RKO (cell line): ENCODE results near the gene RAB11FIP3.

Experiments used
- DNase-seq: peaks from one replicate; pipeline ENCODE4 v3.0.0-alpha.2; 2016; ENCODE audit warnings: low spot score

The RAB11FIP3 gene

DNA sequence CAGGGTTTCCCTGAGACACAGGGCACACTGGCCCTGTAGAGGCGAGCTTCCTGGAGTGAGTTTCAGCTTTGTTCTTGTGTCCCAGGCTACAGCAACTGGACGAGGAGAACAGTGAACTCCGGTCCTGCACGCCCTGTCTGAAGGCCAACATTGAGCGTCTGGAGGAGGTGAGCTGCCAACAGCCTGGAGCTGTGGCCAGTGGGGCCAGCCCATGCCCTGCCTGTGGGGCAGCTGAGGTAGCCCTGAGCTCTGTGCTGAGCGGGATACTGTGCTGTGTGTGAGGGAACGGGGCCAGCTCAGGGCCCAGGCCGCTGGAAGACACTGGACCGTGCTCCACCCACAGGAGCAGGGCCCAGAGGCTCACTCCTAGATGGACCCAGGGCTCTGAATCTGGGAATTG lies 93.4 kb downstream of the RAB11FIP3 start:
- DNase-seq, result no peak

DNA sequence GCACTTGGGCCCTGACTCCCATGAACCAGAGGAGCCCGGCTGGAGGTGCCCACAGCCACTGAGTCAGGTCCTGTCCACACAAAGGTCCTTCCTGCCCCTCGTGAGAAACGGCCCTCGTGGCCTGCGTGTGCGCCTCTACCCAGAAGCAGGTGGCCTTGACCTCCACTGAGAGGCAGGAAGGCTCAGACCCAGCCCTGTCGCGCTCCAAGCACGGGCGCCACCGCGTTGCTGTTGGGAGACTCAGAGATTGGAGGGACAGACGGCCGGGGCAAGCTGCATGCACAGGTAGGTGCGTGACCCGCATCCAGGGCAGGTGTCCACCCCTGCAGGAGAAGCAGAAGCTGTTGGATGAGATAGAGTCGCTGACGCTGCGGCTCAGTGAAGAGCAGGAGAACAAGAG lies 94.0 kb downstream of the RAB11FIP3 start:
- DNase-seq, result no peak

DNA sequence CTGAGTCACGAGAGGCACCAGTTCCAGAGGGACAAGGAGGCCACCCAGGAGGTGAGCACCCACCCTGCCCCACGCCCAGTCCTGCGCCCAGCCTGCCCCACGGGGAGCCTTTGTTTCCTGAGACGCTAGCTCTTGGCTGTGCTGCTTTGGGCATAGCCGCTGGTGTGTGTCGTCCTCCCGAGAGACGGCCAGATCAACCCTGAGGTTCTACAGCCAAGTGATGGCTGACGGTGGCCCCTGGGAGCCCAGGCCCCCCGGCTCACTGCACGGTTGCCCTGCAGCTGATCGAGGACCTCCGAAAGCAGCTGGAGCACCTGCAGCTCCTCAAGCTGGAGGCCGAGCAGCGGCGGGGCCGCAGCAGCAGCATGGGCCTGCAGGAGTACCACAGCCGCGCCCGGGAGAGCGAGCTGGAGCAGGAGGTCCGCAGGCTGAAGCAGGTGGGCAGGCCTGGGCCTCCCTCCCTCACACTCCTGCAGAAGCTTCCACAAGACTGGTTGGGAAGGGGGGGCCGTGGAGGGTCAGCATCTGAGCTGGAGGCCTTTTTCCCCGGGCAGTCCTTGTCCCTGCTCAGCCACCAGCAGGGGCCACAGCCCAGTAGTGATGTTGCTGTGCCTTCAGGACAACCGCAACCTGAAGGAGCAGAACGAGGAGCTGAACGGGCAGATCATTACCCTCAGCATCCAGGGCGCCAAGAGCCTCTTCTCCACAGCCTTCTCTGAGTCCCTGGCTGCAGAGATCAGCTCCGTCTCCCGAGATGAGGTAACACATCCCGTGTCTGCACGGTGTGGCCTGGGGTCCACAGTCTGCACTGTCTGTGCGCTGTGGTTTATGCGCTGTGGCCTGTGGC lies 94.6 kb downstream of the RAB11FIP3 start:
- DNase-seq, result no peak

DNA sequence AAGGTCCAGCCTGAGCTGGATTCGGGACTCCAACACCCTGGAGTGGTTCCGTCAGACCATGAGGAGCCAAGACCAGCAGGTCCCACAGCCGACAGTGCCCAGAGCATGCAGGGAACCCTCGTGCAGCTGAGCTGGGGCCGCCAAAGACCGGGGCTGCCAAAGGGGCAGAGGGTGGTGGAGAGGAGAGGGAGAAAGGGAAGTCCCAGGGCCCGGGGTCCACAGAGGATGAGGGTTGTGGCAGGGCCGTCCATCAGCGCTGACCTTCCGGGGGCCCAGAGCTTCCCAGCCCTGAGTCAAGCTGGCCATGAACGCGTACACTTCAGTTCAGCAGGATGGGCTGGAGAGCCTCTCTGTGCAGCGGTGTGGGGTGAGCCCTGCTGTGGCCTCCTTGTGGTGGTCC lies 95.4 kb downstream of the RAB11FIP3 start:
- no peak for DNase-seq

DNA sequence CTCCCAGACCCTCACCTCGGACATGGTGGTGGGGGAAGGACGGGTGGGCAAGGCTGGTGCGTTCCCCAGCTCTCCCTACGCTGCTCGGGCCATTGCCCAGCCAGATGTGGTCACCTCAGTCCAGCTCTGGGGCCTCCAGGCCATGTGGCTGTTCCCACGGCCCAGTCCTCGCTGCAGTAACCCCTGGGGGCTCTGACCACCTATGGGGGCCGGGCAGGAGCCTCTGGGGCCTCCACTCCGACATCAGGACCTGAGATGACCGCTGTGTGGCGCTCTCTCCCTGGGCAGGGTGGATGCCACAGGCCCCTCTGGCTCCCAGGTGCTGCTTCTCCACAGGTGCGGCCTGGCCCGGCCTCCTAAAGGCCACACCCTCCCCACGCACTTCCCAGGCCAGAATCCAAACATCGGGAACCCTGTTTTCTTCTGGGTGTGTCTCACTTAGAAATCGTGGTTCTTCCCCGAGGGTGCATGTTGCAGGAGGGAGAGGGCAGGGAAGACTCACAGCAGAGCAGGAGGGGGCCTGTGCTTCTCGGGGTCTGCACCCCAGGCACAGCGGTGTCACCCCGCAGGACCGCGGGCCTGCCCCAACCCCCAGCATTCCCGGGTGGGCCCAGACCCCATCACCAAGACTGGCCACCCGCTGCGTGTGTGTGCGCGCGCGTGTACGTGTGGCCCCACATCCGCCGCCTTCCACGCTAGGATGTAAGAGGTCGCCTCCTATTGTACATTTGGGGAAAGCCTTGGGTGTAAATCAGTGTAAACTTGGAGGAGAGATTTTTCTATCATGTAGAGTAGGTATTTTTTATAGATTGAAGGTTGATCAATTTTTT lies 96.1 kb downstream of the RAB11FIP3 start:
- DNase-seq, result no peak

DNA sequence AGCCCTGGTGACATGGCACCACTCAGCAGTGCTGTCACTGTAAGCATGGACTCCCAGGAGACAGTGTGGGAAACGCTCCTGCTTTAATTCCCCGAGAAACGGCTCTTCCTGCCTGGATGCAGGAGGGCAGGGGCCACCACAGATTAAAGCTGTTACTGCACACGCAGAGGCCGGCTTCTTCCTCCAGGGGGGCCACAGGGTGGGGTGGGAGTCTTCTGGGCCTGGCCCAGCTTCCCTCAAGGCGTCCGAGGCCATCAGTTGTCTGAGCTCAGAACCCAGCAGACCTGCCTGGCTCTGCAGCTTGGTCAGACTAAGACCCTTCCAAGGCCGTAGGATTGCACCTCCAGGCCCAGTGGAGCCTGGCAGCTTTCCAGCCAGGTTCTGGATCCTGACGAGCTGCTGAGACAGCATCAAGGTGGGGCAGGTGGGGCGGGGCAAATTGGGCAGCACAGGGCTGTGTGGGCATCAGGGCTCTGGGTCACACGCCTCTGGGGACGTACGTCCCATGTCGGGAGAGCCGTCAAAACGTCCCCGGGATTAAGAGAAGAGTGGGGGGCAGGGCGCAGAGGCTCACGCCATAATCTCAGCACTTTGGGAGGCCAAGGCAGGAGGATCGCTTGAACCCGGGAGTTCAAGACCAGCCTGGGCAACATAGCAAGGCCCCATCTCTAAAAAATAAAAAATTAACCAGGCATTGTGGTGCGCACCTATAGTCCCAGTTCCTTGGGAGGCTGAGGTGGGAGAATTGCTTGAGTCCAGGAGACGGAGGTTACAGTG lies 97.1 kb downstream of the RAB11FIP3 start:
- no peak for DNase-seq

DNA sequence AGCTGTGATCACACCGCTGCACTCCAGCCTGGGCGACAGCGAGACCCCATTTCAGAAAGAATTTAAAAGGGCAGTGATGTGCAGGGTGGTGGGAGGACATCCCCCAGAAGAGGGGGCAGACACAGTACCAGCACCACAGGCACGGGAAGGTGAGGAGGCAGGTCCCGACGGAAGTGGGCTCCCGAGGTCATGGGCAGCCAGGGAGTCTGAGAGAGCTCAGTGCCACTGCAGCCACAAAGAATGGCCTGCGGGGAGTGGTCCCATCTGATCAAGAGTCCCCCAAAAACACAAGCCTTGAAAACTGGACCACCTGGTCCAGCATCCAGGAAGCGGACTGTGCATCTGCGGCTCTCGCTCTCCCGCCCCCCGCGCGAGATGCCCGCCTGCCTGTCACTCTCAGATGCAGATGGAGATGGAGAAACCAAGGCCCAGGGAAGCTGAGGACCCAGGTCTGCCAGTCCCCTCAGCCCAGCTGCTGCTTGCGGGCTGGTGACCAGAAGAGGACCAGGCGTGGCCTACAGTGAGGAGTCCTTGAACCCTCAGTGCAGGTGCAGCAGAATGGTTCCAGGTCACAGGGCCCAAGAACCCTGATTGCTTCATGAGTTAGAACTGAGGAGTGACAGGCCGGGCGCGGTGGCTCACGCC lies 97.8 kb downstream of the RAB11FIP3 start:
- no peak for DNase-seq

DNA sequence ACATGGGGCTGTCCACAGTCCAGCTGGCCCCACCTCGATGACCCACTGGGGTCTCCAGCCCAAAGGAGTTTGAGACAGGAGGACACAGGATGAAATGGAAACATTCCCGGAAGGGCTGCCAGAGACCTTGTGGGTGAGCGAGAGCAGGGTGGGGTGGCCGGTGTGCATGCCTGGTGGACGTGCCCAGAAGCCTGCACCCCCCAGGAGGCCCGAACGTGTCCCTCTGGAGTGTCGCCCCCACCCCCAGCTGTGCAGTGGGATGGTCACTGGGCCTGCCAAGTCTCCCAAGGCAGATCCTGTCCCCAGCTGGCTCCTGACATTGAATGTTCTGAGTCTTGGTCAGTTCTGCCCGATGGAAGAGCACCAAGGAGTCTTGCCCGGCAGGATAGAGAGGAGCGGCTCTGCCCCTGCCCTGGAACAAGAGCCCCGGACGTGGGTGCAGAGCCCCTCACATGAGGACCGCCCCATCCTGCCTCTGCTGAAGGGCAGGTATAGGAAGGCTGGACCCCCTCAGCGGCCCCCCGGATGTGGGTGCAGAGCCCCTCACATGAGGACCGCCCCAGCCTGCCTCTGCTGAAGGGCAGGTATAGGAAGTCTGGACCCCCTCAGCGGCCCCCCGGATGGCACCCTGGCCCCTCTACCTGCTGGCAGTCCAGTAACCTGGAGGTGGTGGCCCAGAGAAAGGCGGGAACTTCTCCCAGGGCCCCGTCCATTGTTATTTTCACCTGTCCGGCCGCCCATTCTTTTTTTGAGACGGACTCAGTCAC lies 99.0 kb downstream of the RAB11FIP3 start:
- no peak for DNase-seq

DNA sequence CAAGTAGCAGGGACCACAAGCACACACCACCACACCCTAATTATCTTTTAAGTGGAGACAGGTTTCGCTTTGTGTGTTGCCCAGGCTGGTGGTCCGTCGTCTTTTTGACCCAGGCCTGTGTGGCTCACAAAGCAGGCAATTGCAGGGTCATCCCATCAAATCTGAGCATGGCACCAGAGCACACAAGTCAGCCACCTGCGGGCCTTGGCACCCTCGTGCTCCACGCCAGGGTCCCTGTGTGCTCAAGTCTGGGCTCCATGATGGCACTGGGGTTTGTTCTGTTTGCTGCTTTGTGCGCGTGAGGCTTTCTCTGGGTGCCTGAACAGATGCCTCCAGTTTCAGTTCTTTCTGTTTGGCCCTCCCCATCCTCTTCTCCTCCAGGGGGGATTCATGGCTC lies 99.7 kb downstream of the RAB11FIP3 start:
- DNase-seq, result no peak

DNA sequence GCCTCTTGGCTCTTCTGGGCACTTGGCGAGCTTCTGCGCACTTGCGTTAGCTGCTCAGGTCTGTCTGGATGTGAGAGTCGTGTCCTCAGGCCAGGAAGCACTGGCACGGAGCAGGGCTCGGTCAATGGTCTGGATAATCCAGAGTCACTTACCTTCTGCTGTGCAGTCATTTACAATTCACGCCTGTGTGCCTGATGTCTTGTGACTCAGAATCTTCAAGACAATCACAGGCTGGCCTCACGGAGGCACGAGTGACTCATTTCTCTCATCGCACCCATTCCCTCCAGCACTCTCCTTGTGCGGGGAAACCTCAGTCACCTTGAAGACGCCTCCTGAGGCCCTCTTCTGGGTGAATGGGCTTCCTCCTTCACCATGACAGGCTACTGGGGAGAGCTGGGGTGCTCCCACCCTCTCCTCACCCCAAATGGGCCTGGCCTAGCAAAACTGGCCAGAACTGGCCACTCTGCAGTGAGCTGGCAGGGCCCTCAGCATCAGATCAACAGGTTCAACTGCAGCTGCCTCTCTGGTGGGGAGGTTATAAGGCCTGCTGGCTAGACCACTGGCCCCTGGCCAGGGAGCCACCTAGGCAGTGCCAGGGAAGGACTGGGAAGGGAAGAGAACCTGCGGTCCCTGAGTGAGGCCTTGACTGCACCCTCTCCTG lies 100.2 kb downstream of the RAB11FIP3 start:
- peak; percentile 95 for DNase-seq

DNA sequence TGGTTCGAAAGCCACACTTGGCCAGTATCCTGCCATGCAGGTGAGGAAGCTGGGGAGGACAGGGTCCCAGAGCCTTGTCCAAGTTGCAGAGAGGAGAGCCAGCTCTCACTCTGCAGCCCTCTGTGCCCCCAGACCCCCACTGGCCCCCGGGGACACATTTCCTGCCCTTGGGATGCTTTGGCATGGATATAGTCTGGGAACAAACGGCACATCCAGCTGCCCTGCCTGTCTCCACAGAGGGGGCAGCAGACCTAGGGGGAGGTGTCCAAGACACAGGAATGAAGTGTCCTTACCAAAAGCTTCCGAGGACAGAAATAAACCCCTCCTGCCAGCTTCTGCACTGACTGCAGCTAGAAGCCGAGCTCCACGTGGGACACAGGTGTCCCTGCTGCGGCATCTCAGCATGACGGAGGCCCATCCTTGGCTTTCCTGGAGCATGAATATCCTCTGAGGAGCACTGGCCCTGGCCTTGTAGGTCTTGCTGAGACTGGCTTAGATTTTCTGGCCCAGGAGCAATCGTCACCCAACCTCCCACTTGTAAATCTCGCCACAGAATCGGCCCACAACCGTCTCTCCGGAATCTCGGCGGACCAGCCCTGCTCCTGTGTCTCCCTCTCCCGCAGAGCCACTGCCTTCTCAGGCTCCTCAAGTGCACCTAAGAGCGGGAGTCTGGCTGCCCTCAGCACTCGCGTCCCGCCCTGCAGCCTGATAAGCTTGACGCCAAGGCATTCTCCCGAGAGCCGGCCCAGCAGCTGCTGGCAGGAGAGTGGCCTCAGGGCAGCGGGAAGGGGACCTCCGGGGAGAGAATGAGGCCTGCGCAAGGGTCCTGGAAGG lies 100.9 kb downstream of the RAB11FIP3 start:
- DNase-seq, result peak; percentile 52

DNA sequence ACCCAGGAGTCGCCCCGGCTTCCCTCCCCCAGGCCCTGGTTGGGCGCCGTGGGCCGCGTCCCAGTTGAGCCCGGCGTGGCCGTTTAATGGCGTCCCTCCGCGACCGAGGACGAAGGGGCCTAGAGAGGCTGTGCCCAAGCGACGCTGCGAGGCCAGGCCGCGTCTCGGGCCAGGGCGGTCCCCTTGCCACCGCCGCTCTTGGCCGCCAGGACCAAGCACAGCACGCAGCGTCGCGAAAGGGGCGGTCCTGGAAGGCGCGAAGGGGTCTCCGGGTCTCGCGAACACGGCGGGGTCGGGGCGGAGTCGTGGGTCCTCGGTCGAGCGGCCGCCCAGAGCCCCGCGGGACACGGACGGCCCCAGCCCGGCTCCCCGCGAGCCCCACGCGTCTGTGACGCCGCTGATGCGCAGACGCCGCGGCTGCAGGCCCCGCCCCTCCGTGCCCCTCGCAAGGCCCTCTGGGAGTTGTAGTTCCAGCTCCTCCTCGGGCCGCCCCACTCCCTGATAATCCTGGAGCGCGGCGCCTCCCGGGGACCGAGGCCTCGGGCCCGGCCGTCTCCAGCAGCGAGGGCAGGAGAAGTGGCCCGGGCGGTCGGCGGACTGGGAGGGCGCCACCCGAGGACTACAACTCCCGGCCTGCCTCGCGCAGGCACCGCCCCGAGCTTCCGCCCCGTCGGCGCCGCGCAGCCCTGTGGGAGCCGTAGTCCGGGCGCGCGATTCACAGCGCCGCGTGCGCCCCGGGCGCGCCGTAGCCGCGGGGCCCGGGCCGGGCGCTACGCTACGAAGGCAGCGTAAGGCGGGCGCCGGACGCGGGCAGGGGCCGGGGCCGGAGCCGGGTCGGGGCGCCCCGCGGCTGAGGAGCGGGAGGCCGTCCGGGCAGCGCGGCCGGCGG lies 101.8 kb downstream of the RAB11FIP3 start, which contains the start of gene CAPN15:
Gene CAPN15, plus strand, starts transcription at position 698 of the 889 bp plus-strand sequence. CDS start 19,127 bp downstream, outside the sequence.
- DNase-seq, result peak; percentile 84

DNA sequence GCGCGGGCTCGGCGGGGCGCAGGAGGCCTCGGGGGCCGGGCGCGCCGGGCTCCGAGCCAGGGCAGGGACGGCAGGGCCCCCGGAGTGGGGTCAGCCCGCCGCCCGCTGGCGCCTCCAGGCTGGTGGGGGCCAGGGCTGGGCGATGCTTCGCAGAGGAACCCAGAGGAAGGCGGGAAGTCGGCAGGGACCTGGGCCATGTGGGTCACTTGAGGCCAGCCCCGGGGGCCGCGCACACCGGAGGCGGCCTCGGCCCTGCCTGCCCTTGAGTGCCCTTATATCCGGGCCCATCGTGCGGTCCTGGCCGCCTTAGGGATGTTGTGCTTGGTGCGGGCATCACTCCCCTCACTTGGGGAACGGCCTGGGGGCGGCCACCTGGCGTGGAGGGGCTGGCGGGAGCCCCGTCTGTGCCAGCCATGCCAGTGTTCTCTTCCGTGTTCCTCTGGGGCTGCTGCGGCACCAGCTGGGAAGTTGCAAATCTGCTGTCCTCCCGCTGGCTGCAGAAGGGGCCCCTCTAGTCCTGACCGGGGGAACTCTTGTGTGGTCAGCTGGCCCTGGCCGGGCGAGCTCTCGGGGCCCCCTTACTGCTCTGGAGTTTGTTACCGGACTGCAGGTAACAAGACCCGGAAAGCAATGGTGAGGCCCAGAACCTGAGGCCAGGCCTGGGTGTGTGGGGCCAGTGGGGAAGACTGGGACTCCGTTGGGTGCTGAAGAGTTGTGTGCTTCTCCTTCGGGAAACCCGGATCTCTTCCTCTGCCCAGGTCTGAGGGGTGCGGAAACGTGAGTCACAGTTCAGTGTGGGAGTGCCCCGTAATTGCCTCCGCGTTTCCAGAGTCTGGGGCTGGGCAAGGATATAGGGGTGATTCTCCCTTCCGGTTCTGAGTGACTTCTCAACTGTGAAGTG lies 102.9 kb downstream of the RAB11FIP3 start:
- DNase-seq, result peak; percentile 95

DNA sequence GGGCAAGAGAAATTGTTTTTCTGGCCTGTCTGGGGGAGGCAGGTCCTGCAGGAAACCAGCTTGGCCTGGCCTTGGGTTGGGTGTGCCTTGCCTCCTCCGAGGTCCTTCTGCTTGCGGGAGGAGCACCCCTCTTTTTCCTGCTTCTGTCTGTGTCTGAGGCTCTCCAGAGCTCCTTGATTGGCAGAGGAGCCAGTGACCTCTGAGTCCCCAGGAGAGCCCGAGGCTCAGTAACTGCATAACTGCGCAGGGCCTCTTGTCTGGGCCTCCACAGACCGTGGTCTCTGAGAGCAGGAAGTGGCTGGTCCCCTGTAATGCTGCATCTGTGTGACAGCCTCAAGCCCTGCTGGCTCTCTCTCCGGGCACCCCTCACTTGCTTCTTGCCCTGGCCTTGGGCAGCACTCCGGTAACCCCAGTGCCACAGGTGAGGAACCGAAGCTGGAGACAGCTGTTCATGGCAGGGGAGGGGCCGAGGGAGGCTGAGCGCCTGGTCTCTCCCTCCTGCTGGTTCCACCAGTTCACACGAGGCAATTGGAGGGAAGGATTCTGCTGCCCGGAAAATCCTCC lies 103.6 kb downstream of the RAB11FIP3 start:
- no peak for DNase-seq

DNA sequence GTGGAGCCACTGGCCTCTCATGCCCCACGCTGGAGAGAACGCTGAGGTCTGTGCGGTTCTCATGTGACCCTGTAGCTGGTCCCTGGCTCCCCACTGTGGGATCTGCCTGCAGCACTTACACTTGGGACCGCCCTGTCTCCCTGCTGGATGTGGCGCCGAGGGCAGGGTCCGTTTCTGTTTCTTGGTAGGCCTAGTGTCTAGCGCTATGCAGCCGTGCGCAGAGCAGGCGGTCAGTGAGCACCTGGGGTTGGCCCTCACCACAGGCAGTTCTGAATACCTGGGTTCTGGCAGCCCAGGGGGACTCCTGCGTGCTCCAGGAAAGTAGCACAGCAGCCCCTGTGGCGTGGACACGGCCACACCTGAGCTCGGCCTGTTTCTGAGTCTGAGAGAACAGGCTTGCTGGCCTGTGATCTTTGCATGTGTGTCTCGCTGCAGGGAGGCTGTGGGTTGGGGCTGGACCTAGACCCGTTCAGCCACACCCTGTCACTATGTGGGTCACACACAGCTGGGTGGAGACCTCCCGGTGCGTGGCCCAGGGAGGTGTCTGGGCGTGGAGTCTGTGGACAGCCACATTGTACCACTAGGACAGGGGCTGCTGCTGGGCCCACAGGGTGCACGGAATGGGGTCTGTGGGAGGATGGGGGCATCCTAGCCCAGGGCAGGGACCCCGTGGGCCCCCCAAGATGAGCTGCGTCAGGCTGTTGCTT lies 104.8 kb downstream of the RAB11FIP3 start:
- DNase-seq, result no peak

DNA sequence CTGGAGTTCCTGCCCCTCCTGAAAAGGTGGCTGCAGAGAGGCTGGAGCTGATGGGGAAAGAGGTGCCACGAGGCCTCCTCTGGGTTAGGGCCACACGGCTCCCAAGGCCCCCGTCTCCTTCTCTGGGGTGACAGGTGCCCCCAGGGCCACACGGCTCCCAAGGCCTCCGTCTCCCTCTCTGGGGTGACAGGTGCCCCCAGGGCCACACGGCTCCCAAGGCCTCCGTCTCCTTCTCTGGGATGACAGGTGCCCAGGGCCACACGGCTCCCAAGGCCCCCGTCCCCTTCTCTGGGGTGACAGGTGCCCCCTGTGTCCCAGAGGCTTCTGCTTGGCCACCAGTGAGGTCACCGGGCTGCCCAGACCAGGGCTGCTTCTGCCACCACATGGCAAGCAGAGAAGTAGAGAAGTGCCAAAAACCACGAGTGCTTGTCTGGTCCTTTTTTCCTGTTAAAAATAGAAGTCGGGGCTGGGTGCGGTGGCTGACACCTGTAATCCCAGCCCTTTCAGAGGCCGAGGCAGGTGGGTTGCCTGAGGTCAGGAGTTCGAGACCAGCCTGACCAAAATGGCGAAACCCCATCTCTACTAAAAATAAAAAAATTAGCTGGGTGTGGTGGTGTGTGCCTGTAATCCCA lies 106.2 kb downstream of the RAB11FIP3 start:
- no peak for DNase-seq
